Activated effector memory CD4-positive, alpha-beta T cell treated with anti-CD3 and anti-CD28 coated beads, Interleukin-2, amount 50 U/mL, for 16 hours (primary cell): Measurements from ENCODE around the gene HBD.

Experiments
- DNase-seq: peaks from one replicate; pipeline ENCODE4 v3.0.0-alpha.2; 2020

The HBD gene

GRCh38 chr11:5230266-5230665 lies 4.0 kb downstream of the HBD start:
- no peak for DNase-seq

- no peak for DNase-seq
Observed at GRCh38 chr11:5229796-5230195, 4.5 kb downstream of the HBD start.

GRCh38 chr11:5229356-5229755 lies 4.9 kb downstream of the HBD start:
- DNase-seq = no peak

GRCh38 chr11:5228124-5228523 lies 6.2 kb downstream of the HBD start:
- no peak for DNase-seq

- no peak for DNase-seq
Observed at GRCh38 chr11:5227681-5228080, 6.6 kb downstream of the HBD start.

GRCh38 chr11:5226732-5227310 lies 7.5 kb downstream of the HBD start, which contains the start of gene HBB:
Gene HBB (minus strand): TSS chr11:5227071. CDS start chr11:5227021, 50 bp downstream.
- no peak for DNase-seq

GRCh38 chr11:5225480-5225871 lies 8.8 kb downstream of the HBD start:
- DNase-seq = no peak

- no peak for DNase-seq
Observed at GRCh38 chr11:5224538-5225479, 9.5 kb downstream of the HBD start.

GRCh38 chr11:5223686-5224085 lies 10.6 kb downstream of the HBD start:
- DNase-seq = no peak

GRCh38 chr11:5223146-5223545 lies 11.1 kb downstream of the HBD start:
- DNase-seq = no peak

- no peak for DNase-seq
Observed at GRCh38 chr11:5210376-5210885, 23.9 kb downstream of the HBD start.

GRCh38 chr11:5204787-5205186 lies 29.5 kb downstream of the HBD start:
- DNase-seq = no peak

GRCh38 chr11:5203366-5203765 lies 30.9 kb downstream of the HBD start:
- DNase-seq = no peak

- DNase-seq = no peak
Observed at GRCh38 chr11:5200582-5200981, 33.7 kb downstream of the HBD start, which contains the start of gene OR51V1. Gene OR51V1 (minus strand): TSS chr11:5200682. CDS start chr11:5200682, 0 bp downstream.

- DNase-seq = no peak
Observed at GRCh38 chr11:5198285-5198684, 36.0 kb downstream of the HBD start.

GRCh38 chr11:5197536-5197935 lies 36.7 kb downstream of the HBD start:
- DNase-seq = no peak

- no peak for DNase-seq
Observed at GRCh38 chr11:5196731-5197130, 37.6 kb downstream of the HBD start.

- DNase-seq = no peak
Observed at GRCh38 chr11:5196067-5196466, 38.2 kb downstream of the HBD start.

- DNase-seq = no peak
Observed at GRCh38 chr11:5192738-5193137, 41.5 kb downstream of the HBD start.

GRCh38 chr11:5188201-5188600 lies 46.1 kb downstream of the HBD start:
- DNase-seq = no peak
